Mesenchymal stem cell (in vitro differentiated cells and primary cell): Measurements from ENCODE around the gene EFTUD2.
A peak's percentile ranks its signal among the peaks of the same experiment; 100 is the strongest.

ENCODE experiments used
- DNase-seq: peaks from one replicate; pipeline ENCODE4 v3.0.0-alpha.2; 2013
- H2AFZ ChIP-seq: one replicate; pipeline ENCODE4 v1.6.1; 2013; ENCODE audit warnings: low read depth, mild to moderate bottlenecking, control low read depth, inconsistent platforms, low read length, moderate library complexity
- H2AK5ac ChIP-seq: 2 replicates; pipeline ENCODE4 v1.6.1; 2013; ENCODE audit warnings: low read length, moderate library complexity, mild to moderate bottlenecking, inconsistent platforms; ENCODE audit not compliant: severe bottlenecking
- H2BK120ac ChIP-seq: one replicate; pipeline ENCODE4 v1.6.1; 2013; ENCODE audit warnings: low read depth, mild to moderate bottlenecking, inconsistent platforms, low read length, moderate library complexity
- H2BK12ac ChIP-seq, 2 experiments: one replicate each; pipeline ENCODE4 v1.6.1; 2013; ENCODE audit warnings: inconsistent platforms in 2 of 2, low read length in 2 of 2, mild to moderate bottlenecking in 2 of 2, moderate library complexity in 2 of 2, control low read depth in 1 of 2
- H2BK15ac ChIP-seq: one replicate; pipeline ENCODE4 v1.6.1; 2013; ENCODE audit warnings: mild to moderate bottlenecking, low read depth, inconsistent platforms; ENCODE audit not compliant: poor library complexity, severe bottlenecking
- H2BK5ac ChIP-seq: 2 replicates; pipeline ENCODE4 v1.6.1; 2013; ENCODE audit warnings: low read depth, mild to moderate bottlenecking, low read length, control low read depth, inconsistent platforms; ENCODE audit not compliant: poor library complexity, severe bottlenecking
- H3K14ac ChIP-seq, 2 experiments: one replicate each; pipeline ENCODE4 v1.6.1; 2013; ENCODE audit warnings: inconsistent platforms in 2 of 2, low read length in 2 of 2, control low read depth in 1 of 2, mild to moderate bottlenecking in 1 of 2, moderate library complexity in 1 of 2
- H3K18ac ChIP-seq, 2 experiments: one replicate each; pipeline ENCODE4 v1.6.1; 2013; ENCODE audit warnings: inconsistent platforms in 2 of 2, low read length in 2 of 2, control low read depth in 1 of 2, low read depth in 1 of 2, mild to moderate bottlenecking in 1 of 2
- H3K23ac ChIP-seq, 2 experiments: one replicate each; pipeline ENCODE4 v1.6.1; 2013; ENCODE audit warnings: inconsistent platforms in 2 of 2, low read length in 2 of 2, mild to moderate bottlenecking in 2 of 2, moderate library complexity in 2 of 2, control low read depth in 1 of 2
- H3K27ac ChIP-seq: 2 replicates; pipeline ENCODE4 v1.5.1; 2013; ENCODE audit warnings: mild to moderate bottlenecking, moderate library complexity, low read length, control low read depth, inconsistent platforms; ENCODE audit not compliant: poor library complexity, severe bottlenecking
- H3K27me3 ChIP-seq, 2 experiments: 2 replicates each; pipeline versions ENCODE4 v1.6.1 to v1.7.0; 2013; ENCODE audit warnings: low read length in 2 of 2, mild to moderate bottlenecking in 2 of 2, moderate library complexity in 2 of 2, control low read depth in 1 of 2, inconsistent platforms in 1 of 2; ENCODE audit not compliant: control insufficient read depth in 1 of 2, insufficient read depth in 1 of 2
- H3K36me3 ChIP-seq, 2 experiments: 2 replicates each; pipeline versions ENCODE4 v1.6.1 to v1.7.0; 2013; ENCODE audit warnings: low read length in 2 of 2, control low read depth in 1 of 2, inconsistent platforms in 1 of 2, low read depth in 1 of 2, mild to moderate bottlenecking in 1 of 2; ENCODE audit not compliant: insufficient read depth in 2 of 2, control insufficient read depth in 1 of 2
- H3K4ac ChIP-seq, 2 experiments: one replicate each; pipeline ENCODE4 v1.6.1; 2013; ENCODE audit warnings: inconsistent platforms in 2 of 2, low read length in 2 of 2, mild to moderate bottlenecking in 2 of 2, moderate library complexity in 2 of 2, control low read depth in 1 of 2, low read depth in 1 of 2
- H3K4me1 ChIP-seq: 2 replicates; pipeline ENCODE4 v1.6.1; 2013; ENCODE audit warnings: low read depth, low read length, control low read depth; ENCODE audit not compliant: control insufficient read depth, insufficient read depth
- H3K4me2 ChIP-seq: 2 replicates; pipeline ENCODE4 v1.6.1; 2013; ENCODE audit warnings: low read length, mild to moderate bottlenecking, inconsistent platforms; ENCODE audit not compliant: poor library complexity, severe bottlenecking
- H3K4me3 ChIP-seq, 2 experiments: 2 replicates each; pipeline versions ENCODE4 v1.5.1 to v1.7.0; 2013; ENCODE audit warnings: low read length in 2 of 2, mild to moderate bottlenecking in 2 of 2, control low read depth in 1 of 2, low read depth in 1 of 2; ENCODE audit not compliant: insufficient read depth in 1 of 2
- H3K79me1 ChIP-seq: replicated peaks from 2 replicates; pipeline ENCODE4 v1.6.1; 2013; ENCODE audit warnings: mild to moderate bottlenecking, control low read depth, low read length, inconsistent platforms; ENCODE audit not compliant: poor library complexity, severe bottlenecking
- H3K9ac ChIP-seq: 2 replicates; pipeline ENCODE4 v1.7.0; 2013; ENCODE audit warnings: mild to moderate bottlenecking, low read length, moderate library complexity
- H3K9me3 ChIP-seq: 2 replicates; pipeline ENCODE4 v1.7.0; 2013; ENCODE audit warnings: mild to moderate bottlenecking, low read length; ENCODE audit not compliant: control insufficient read depth
- H4K8ac ChIP-seq: one replicate; pipeline ENCODE4 v1.6.1; 2013; ENCODE audit warnings: inconsistent platforms, mild to moderate bottlenecking, low read length, moderate library complexity
- H4K91ac ChIP-seq: one replicate; pipeline ENCODE4 v1.6.1; 2013; ENCODE audit warnings: mild to moderate bottlenecking, low read length, inconsistent platforms
- WGBS: methylation state at CpG from one replicate; pipeline ENCODE4 v1.1.7; 2013; ENCODE audit warnings: mixed read lengths; 5-methylcytosine and 5-hydroxymethylcytosine counted together

EFTUD2 gene

GRCh38 chr17:44842748-44843147, 56.5 kb downstream of the EFTUD2 start:
- no peaks in the 10 kb centered on the region for H3K79me1 ChIP-seq

GRCh38 chr17:44840936-44841335, 58.3 kb downstream of the EFTUD2 start:
- Histone ChIP-seq H2BK15ac (no peak overlapping the region), H3K79me1 (no peaks in the 10 kb centered on the region), H3K18ac (no peak overlapping the region), H2AFZ (no peak overlapping the region), H2BK12ac (no peak overlapping the region), H3K4me1 (no peaks in the 10 kb centered on the region), H3K4me3 (no peak overlapping the region), H4K8ac (no peak overlapping the region), H3K4ac (no peak overlapping the region), H3K23ac (no peak overlapping the region), H3K14ac (no peak overlapping the region), H3K9me3 (no peaks in the 10 kb centered on the region), H3K36me3 (no peaks in the 10 kb centered on the region), H2BK120ac (no peak overlapping the region), H3K4me2 (no peak overlapping the region), H4K91ac (no peak overlapping the region), H3K27ac (no peak overlapping the region), H3K27me3 (peaks cover 0 to 3% of the 10 kb centered on the region in 2 experiments), H2AK5ac (no peak overlapping the region), H2BK5ac (no peak overlapping the region), H3K9ac (no peak overlapping the region)
- peak; percentile 45 for DNase-seq
- 100% methylated on average over 2 of the region's 3 CpGs for WGBS

More at GRCh38 chr17:44842748-44843147, 56.5 kb downstream of the EFTUD2 start:
- H3K4me2 ChIP-seq, result no peak overlapping the region
- H2AK5ac ChIP-seq, result no peak overlapping the region
- H3K27ac ChIP-seq, result no peak overlapping the region
- no peaks in the 10 kb centered on the region for H3K36me3 ChIP-seq
- H2BK15ac ChIP-seq, result no peak overlapping the region
- H3K14ac ChIP-seq, result no peak overlapping the region
- peak; percentile 64 for DNase-seq
- H2BK5ac ChIP-seq, result no peak overlapping the region
- H3K4me3 ChIP-seq, result no peak overlapping the region
- no peak overlapping the region for H3K9ac ChIP-seq
- H3K9me3 ChIP-seq, result no peaks in the 10 kb centered on the region
- no peaks in the 10 kb centered on the region for H3K4me1 ChIP-seq
- H2BK12ac ChIP-seq, result peak overlapping the region in 1 of 2 experiments; percentile 0
- WGBS, result 68% methylated on average over 4 of the region's 5 CpGs
- no peak overlapping the region for H3K4ac ChIP-seq
- H2BK120ac ChIP-seq, result no peak overlapping the region
- peak overlapping the region; percentile 3 for H2AFZ ChIP-seq
- no peaks in the 10 kb centered on the region for H3K27me3 ChIP-seq
- no peak overlapping the region for H3K18ac ChIP-seq
- no peak overlapping the region for H3K23ac ChIP-seq
- H4K8ac ChIP-seq, result peak overlapping the region; percentile 19
- no peak overlapping the region for H4K91ac ChIP-seq

GRCh38 chr17:44840274-44840673, 59.0 kb downstream of the EFTUD2 start:
- no peak overlapping the region for H3K9ac ChIP-seq
- H3K18ac ChIP-seq, result no peak overlapping the region
- no peak overlapping the region for H3K27ac ChIP-seq
- H3K79me1 ChIP-seq, result no peaks in the 10 kb centered on the region
- H3K4ac ChIP-seq, result no peak overlapping the region
- H3K9me3 ChIP-seq, result no peaks in the 10 kb centered on the region
- peaks cover 0 to 3% of the 10 kb centered on the region in 2 experiments for H3K27me3 ChIP-seq
- no peak overlapping the region for H3K4me3 ChIP-seq
- H3K4me2 ChIP-seq, result no peak overlapping the region
- no peak overlapping the region for H4K91ac ChIP-seq
- H3K4me1 ChIP-seq, result no peaks in the 10 kb centered on the region
- no peak overlapping the region for H2AK5ac ChIP-seq
- H3K36me3 ChIP-seq, result no peaks in the 10 kb centered on the region
- no peak overlapping the region for H3K23ac ChIP-seq
- H2BK12ac ChIP-seq, result no peak overlapping the region
- no peak overlapping the region for H2BK15ac ChIP-seq
- no peak overlapping the region for H2BK120ac ChIP-seq
- no peak overlapping the region for H2AFZ ChIP-seq
- no peak overlapping the region for H4K8ac ChIP-seq
- no peak overlapping the region for H2BK5ac ChIP-seq
- DNase-seq, result no peak
- no peak overlapping the region for H3K14ac ChIP-seq
- 87% methylated on average over 4 of the region's 4 CpGs for WGBS

- Histone ChIP-seq H3K4me3 (no peak overlapping the region), H2AFZ (no peak overlapping the region), H3K36me3 (no peaks in the 10 kb centered on the region), H2BK12ac (no peak overlapping the region), H3K18ac (no peak overlapping the region), H2AK5ac (no peak overlapping the region), H4K8ac (no peak overlapping the region), H2BK120ac (no peak overlapping the region), H3K23ac (no peak overlapping the region), H4K91ac (no peak overlapping the region), H2BK15ac (no peak overlapping the region), H3K9ac (no peak overlapping the region), H3K4ac (no peak overlapping the region), H3K79me1 (no peaks in the 10 kb centered on the region), H3K4me1 (no peaks in the 10 kb centered on the region), H2BK5ac (no peak overlapping the region), H3K14ac (no peak overlapping the region), H3K27me3 (peaks cover 0 to 3% of the 10 kb centered on the region in 2 experiments), H3K27ac (no peak overlapping the region), H3K9me3 (no peaks in the 10 kb centered on the region), H3K4me2 (no peak overlapping the region)
- 85% methylated on average over 2 of the region's 2 CpGs for WGBS
- DNase-seq, result no peak
Observed at GRCh38 chr17:44837196-44837595, 62.0 kb downstream of the EFTUD2 start.
